ENCODE results near the gene C10orf71.

Gene C10orf71

GRCh38 chr10:49350138-49350537 is 51.2 kb downstream of the C10orf71 start:
- H3K27me3 ChIP-seq (ENCODE audit: insufficient read depth, low read length): no peaks in the 10 kb centered on the region
- no peak overlapping the region for H3K4me3 ChIP-seq (ENCODE audit: low read length)
- H3K9me3 ChIP-seq (ENCODE audit: insufficient read depth, low read depth, low read length): no peaks in the 10 kb centered on the region
- no peak overlapping the region for H3K27ac ChIP-seq (ENCODE audit: low read length)
- H3K4me1 ChIP-seq (ENCODE audit: insufficient read depth, low read length): no peaks in the 10 kb centered on the region
- H3K9ac ChIP-seq (ENCODE audit: low read depth, low read length): no peak overlapping the region
- no peaks in the 10 kb centered on the region for H3K36me3 ChIP-seq (ENCODE audit: insufficient read depth, low read depth, low read length)

GRCh38 chr10:49350846-49351532 is 52.0 kb downstream of the C10orf71 start:
- H3K9ac ChIP-seq (ENCODE audit: low read depth, low read length): no peak overlapping the region

DNA sequence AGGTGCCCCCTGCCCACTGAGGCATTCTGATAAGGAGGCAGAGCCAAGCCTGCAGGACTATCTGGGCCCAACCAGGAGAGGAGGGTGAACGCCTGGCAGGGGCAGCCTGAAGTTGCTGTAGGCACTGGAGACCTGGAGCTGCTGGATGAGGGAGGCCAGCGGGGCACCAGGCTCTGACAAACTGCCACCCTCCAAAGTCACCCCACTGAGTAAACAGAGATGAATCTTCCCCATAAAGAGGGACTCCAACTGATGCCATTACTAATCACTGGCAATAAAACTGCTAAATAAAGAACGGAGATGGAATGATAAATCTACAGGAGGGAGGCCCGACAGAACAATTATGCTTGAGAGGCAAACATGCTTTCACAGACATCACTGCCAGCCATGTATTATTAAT is 52.7 kb downstream of the C10orf71 start:
- Histone ChIP-seq H3K36me3 (ENCODE audit: insufficient read depth, low read depth, low read length) (no peaks in the 10 kb centered on the region), H3K27me3 (ENCODE audit: insufficient read depth, low read length) (no peaks in the 10 kb centered on the region), H3K4me1 (ENCODE audit: insufficient read depth, low read length) (no peaks in the 10 kb centered on the region), H3K9me3 (ENCODE audit: insufficient read depth, low read depth, low read length) (no peaks in the 10 kb centered on the region), H3K4me3 (ENCODE audit: low read length) (no peak overlapping the region), H3K9ac (ENCODE audit: low read depth, low read length) (no peak overlapping the region), H3K27ac (ENCODE audit: low read length) (no peak overlapping the region)

More at GRCh38 chr10:49350846-49351532, 52.0 kb downstream of the C10orf71 start:
- Histone ChIP-seq H3K9me3 (ENCODE audit: insufficient read depth, low read depth, low read length) (no peaks in the 10 kb centered on the region), H3K4me3 (ENCODE audit: low read length) (no peak overlapping the region), H3K27ac (ENCODE audit: low read length) (no peak overlapping the region), H3K27me3 (ENCODE audit: insufficient read depth, low read length) (no peaks in the 10 kb centered on the region), H3K4me1 (ENCODE audit: insufficient read depth, low read length) (no peaks in the 10 kb centered on the region), H3K36me3 (ENCODE audit: insufficient read depth, low read depth, low read length) (no peaks in the 10 kb centered on the region)

DNA sequence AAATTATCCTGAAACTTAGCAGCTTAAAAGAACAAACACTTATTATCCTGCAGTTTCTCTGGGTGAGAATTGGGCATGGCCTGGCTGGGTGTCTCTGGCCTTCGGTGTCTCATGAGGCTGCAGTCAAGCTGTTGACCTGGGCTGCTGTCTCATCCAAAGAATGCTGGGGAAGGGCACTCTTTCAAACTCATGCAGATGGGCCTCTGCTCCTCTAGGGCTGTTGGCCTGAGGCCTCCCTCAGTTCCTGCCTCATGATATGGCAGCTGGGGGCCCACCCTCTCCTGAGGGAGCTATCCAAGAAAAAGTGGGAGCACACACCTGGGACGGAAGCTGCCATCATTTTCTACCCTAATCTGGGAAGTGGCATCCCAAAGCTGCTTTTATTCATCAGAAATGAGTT is 53.4 kb downstream of the C10orf71 start:
- no peaks in the 10 kb centered on the region for H3K27me3 ChIP-seq (ENCODE audit: insufficient read depth, low read length)
- no peaks in the 10 kb centered on the region for H3K36me3 ChIP-seq (ENCODE audit: insufficient read depth, low read depth, low read length)
- no peak overlapping the region for H3K27ac ChIP-seq (ENCODE audit: low read length)
- no peak overlapping the region for H3K4me3 ChIP-seq (ENCODE audit: low read length)
- no peaks in the 10 kb centered on the region for H3K9me3 ChIP-seq (ENCODE audit: insufficient read depth, low read depth, low read length)
- no peak overlapping the region for H3K9ac ChIP-seq (ENCODE audit: low read depth, low read length)
- H3K4me1 ChIP-seq (ENCODE audit: insufficient read depth, low read length): no peaks in the 10 kb centered on the region

DNA sequence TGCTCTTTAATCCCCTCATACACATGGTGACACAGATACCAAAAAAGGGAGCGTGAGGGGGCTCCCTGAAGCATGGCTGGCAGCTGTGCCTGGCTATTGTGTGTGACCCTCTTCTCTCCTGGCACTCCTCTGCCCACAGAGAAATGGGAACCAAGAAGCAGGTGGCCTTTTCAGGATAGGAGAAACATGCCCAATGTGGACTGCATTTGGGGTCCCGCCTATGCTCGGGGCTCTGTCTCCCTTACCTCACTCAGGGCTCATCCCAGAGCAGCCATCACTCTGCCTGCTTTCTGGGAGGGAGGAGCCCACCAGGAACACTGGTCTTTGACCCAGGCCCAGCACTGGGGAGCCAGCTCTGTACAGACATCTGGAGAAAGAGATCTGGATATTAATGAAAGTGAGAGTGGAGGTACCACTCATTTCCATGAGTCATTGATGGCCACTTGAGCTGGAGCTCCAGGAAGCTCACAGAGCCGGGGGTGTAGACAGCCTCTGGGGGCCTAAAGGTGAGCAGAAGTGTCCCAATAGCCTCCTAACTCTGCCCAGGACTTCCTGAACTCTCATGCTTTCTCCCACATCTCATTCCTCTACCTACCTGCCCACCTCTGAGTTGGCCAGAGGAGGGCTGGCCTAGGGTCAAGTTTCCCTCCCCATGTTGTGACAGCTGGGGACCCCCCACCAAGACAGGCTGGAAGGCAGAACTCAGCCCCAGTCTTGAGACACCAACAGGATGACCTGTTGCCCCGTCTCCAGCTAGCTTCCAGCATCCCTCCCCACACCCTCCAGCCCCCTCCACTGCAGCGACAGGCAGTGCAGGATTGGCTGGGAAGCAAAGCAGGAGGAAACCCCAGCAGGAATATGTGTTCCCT is 54.3 kb downstream of the C10orf71 start:
- H3K27ac ChIP-seq (ENCODE audit: low read length): no peak overlapping the region
- no peaks in the 10 kb centered on the region for H3K27me3 ChIP-seq (ENCODE audit: insufficient read depth, low read length)
- H3K4me1 ChIP-seq (ENCODE audit: insufficient read depth, low read length): no peaks in the 10 kb centered on the region
- H3K9me3 ChIP-seq (ENCODE audit: insufficient read depth, low read depth, low read length): no peaks in the 10 kb centered on the region
- H3K4me3 ChIP-seq (ENCODE audit: low read length): no peak overlapping the region
- no peaks in the 10 kb centered on the region for H3K36me3 ChIP-seq (ENCODE audit: insufficient read depth, low read depth, low read length)
- no peak overlapping the region for H3K9ac ChIP-seq (ENCODE audit: low read depth, low read length)

DNA sequence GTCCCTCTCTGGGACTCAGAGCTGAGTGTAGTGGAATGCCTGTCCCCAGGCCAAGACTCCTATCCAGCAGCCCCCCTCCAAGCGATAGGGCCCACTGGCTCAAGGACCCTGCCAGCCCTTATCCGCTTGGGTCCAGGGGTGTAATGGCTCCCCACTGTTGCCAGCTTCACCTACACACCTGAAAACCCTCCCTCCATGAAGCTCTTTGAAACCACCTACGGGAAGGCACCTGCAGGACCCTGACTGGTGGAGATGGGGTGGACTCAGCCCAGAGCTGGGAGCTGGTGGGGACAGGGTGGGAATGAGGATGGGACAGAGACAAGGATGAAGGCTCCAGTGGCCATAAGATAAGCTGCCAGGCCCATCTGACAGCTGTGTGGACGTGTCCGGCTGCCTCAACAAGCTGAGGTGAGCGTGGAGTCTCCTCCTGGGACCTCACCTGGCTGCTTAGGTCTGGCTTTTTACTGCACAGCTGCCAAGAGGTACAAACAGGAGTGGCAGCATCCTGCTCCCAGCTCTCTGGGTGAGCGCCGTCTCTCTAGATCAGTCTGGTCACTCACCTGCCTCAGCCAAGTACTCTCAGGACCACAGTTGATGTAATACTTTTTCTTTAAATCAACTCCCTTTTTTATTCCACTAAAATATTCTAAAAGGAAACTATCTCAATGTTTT is 55.1 kb downstream of the C10orf71 start:
- Histone ChIP-seq H3K36me3 (ENCODE audit: insufficient read depth, low read depth, low read length) (no peaks in the 10 kb centered on the region), H3K9me3 (ENCODE audit: insufficient read depth, low read depth, low read length) (no peaks in the 10 kb centered on the region), H3K4me1 (ENCODE audit: insufficient read depth, low read length) (no peaks in the 10 kb centered on the region), H3K27ac (ENCODE audit: low read length) (no peak overlapping the region), H3K27me3 (ENCODE audit: insufficient read depth, low read length) (no peaks in the 10 kb centered on the region), H3K4me3 (ENCODE audit: low read length) (no peak overlapping the region), H3K9ac (ENCODE audit: low read depth, low read length) (no peak overlapping the region)

- H3K27me3 ChIP-seq (ENCODE audit: insufficient read depth, low read length): no peaks in the 10 kb centered on the region
- no peak overlapping the region for H3K9ac ChIP-seq (ENCODE audit: low read depth, low read length)
- H3K27ac ChIP-seq (ENCODE audit: low read length): no peak overlapping the region
- no peaks in the 10 kb centered on the region for H3K9me3 ChIP-seq (ENCODE audit: insufficient read depth, low read depth, low read length)
- no peaks in the 10 kb centered on the region for H3K36me3 ChIP-seq (ENCODE audit: insufficient read depth, low read depth, low read length)
- H3K4me1 ChIP-seq (ENCODE audit: insufficient read depth, low read length): no peaks in the 10 kb centered on the region; the same call in 1 of the 2 replicates
- H3K4me3 ChIP-seq (ENCODE audit: low read length): no peak overlapping the region
Observed at GRCh38 chr10:49354593-49354992, 55.6 kb downstream of the C10orf71 start.

DNA sequence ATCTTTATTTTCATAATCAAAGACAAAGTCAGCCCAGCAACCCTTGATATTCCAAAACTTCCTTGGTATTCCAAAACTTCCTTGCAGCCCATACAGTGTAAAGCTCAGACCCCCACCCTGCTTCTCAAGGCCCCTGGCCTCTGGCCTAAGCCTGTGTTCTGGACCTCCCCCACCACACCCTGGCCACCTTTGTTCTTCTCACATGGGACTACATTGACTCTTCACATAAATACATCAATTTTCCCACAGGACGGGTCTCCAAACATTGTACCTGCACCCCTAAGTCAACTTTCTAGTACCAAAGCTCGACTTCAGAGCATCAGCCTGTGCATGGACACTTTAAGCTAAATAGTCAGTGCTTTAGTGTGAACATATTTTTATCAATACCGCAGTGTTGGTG is 56.3 kb downstream of the C10orf71 start:
- Histone ChIP-seq H3K4me1 (ENCODE audit: insufficient read depth, low read length) (peaks cover 6% of the 10 kb centered on the region; the same call in 1 of the 2 replicates), H3K4me3 (ENCODE audit: low read length) (no peak overlapping the region)

GRCh38 chr10:49356181-49356580 is 57.2 kb downstream of the C10orf71 start:
- H3K9me3 ChIP-seq (ENCODE audit: insufficient read depth, low read depth, low read length): no peaks in the 10 kb centered on the region
- no peak overlapping the region for H3K4me3 ChIP-seq (ENCODE audit: low read length)
- H3K9ac ChIP-seq (ENCODE audit: low read depth, low read length): no peak overlapping the region
- H3K4me1 ChIP-seq (ENCODE audit: insufficient read depth, low read length): peaks cover 7% of the 10 kb centered on the region; the same call in 1 of the 2 replicates
- H3K36me3 ChIP-seq (ENCODE audit: insufficient read depth, low read depth, low read length): no peaks in the 10 kb centered on the region
- H3K27me3 ChIP-seq (ENCODE audit: insufficient read depth, low read length): no peaks in the 10 kb centered on the region
- no peak overlapping the region for H3K27ac ChIP-seq (ENCODE audit: low read length)

More for the DNA sequence above, 56.3 kb downstream of the C10orf71 start:
- Histone ChIP-seq H3K27me3 (ENCODE audit: insufficient read depth, low read length) (no peaks in the 10 kb centered on the region), H3K36me3 (ENCODE audit: insufficient read depth, low read depth, low read length) (no peaks in the 10 kb centered on the region), H3K9ac (ENCODE audit: low read depth, low read length) (no peak overlapping the region), H3K9me3 (ENCODE audit: insufficient read depth, low read depth, low read length) (no peaks in the 10 kb centered on the region), H3K27ac (ENCODE audit: low read length) (no peak overlapping the region)

DNA sequence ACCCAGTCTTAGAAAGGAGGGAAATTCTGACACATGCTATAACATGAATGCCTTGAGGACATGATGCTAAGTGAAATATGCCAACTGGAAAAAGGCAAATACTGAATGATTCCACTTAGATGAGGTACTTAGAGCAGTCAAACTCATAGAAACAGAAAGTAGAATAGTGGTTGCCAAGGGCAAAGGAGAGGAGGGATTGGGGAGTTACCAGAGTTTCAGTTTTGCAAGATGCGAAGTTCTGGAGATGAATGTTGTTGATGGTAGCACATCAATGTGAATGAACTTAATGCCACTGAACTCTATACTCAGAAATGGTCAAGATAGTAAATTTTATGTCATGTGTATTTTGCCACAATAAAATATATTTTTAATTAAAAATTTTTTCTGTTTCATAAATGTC is 58.0 kb downstream of the C10orf71 start:
- Histone ChIP-seq H3K4me3 (ENCODE audit: low read length) (no peak overlapping the region), H3K9ac (ENCODE audit: low read depth, low read length) (no peak overlapping the region), H3K4me1 (ENCODE audit: insufficient read depth, low read length) (peaks cover 7% of the 10 kb centered on the region; the same call in 1 of the 2 replicates), H3K36me3 (ENCODE audit: insufficient read depth, low read depth, low read length) (no peaks in the 10 kb centered on the region), H3K27ac (ENCODE audit: low read length) (no peak overlapping the region), H3K9me3 (ENCODE audit: insufficient read depth, low read depth, low read length) (no peaks in the 10 kb centered on the region), H3K27me3 (ENCODE audit: insufficient read depth, low read length) (no peaks in the 10 kb centered on the region)

DNA sequence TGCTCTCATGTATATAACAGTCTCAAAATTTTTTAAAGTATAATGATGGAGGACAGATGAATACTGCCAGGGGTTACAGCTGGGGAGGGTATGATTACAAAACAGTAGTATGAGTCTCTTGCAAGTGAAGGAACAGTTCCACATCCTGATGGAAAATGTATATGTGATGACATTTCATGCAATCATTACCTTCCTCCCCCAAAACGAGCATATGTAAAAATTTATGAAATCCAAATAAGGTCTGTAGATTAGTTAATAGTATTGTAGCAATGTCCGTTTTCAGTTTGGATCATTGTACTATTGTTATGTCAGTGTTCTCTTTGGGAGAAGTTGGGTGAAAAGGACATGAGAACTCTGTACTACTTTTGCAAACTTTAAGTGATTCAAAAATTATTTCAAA is 58.9 kb downstream of the C10orf71 start:
- Histone ChIP-seq H3K9me3 (ENCODE audit: insufficient read depth, low read depth, low read length) (no peaks in the 10 kb centered on the region), H3K27me3 (ENCODE audit: insufficient read depth, low read length) (no peaks in the 10 kb centered on the region), H3K27ac (ENCODE audit: low read length) (no peak overlapping the region), H3K9ac (ENCODE audit: low read depth, low read length) (no peak overlapping the region), H3K4me1 (ENCODE audit: insufficient read depth, low read length) (peaks cover 7% of the 10 kb centered on the region; the same call in 1 of the 2 replicates), H3K4me3 (ENCODE audit: low read length) (no peak overlapping the region), H3K36me3 (ENCODE audit: insufficient read depth, low read depth, low read length) (no peaks in the 10 kb centered on the region)

Measured in iPS-20b (cell line).